22Rv1 (cell line): Measurements from ENCODE around the gene ANXA11.
"Not testable (repeated sequence)": the region's sequence is repeated elsewhere in the genome, so short reads cannot be mapped to it uniquely, and the experiment has no call there.

Experiments used
- ZFX ChIP-seq: fragments of 450-650 bp; IDR thresholded peaks from 2 replicates; pipeline ENCODE4 v1.6.1; 2017; ENCODE audit warnings: antibody characterized with exemption, borderline replicate concordance
- TF ChIP-seq, protein P1 (sequence below): fragments of 450-650 bp; IDR thresholded peaks from 2 replicates; pipeline ENCODE4 v1.5.1; 2017; ENCODE audit warnings: mild to moderate bottlenecking

DNA sequence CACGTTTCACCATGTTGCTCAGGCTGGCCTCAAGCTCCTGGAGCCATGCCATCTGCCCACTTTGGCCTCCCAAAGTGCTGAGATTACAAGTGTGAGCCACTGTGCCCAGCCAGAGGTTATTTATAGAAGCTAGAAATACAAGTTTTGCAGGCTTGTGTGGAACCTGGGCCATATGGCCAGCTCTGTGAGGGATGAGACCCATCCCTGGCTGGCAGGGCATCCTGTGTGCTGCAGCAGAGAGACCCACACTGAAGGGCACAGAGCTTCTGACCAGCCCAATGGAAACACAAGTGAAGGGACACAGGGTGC, 48.6 kb upstream of the ANXA11 start:
- TF ChIP-seq, protein P1, sequence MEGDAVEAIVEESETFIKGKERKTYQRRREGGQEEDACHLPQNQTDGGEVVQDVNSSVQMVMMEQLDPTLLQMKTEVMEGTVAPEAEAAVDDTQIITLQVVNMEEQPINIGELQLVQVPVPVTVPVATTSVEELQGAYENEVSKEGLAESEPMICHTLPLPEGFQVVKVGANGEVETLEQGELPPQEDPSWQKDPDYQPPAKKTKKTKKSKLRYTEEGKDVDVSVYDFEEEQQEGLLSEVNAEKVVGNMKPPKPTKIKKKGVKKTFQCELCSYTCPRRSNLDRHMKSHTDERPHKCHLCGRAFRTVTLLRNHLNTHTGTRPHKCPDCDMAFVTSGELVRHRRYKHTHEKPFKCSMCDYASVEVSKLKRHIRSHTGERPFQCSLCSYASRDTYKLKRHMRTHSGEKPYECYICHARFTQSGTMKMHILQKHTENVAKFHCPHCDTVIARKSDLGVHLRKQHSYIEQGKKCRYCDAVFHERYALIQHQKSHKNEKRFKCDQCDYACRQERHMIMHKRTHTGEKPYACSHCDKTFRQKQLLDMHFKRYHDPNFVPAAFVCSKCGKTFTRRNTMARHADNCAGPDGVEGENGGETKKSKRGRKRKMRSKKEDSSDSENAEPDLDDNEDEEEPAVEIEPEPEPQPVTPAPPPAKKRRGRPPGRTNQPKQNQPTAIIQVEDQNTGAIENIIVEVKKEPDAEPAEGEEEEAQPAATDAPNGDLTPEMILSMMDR = not testable (repeated sequence)
- TF ChIP-seq ZFX = not testable (repeated sequence)
